NCI-H2171 treated with DMSO at 0.1 percent for 48 hours (cell line): Measurements from ENCODE around the gene RALGPS1.
A peak's percentile ranks its signal among the peaks of the same experiment; 100 is the strongest.

Experiments
- DNase-seq: peaks from one replicate; lab custom pipeline; 2025; lab: John Stamatoyannopoulos, UW

RALGPS1 gene

DNA sequence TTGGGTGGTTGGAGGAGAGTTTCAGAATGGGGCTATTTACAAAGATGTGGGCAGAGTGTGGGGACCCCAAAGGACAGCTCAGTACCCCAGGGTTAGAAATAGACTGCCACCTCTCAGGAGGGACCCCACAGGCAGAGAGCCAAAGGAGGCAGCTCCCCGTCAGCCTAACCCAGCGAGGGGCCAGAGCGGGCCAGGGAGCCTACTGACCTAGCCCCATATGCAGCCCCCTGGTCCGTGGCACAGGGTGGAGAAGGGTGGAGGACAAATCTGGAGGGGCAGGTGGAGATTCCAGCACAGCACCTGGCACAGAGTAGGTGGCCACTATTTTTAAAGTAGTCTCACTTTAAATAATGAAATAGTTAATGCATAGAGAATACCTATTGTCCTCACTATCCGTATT, 275.0 kb downstream of the RALGPS1 start:
- no peak for DNase-seq

DNA sequence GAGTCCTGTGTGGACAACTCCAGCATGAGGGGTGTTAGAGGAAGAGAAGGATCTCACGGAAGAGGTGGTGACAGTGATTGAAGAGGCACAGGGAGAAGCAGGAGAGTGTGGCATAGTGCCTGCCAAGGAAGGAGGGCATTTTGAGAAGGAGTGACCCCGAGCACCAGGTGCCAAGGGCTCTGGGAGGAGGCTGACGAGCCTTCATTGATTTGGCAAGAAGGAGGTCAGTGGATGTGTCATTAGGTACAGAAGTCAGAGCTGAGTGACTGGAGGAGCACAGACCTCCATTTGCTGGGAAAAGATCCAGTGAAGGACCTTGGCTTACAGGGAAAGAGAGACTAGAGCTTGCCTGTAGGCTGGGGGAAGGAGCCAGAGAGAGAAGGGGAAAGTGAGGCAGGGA, 278.2 kb downstream of the RALGPS1 start:
- no peak for DNase-seq

DNA sequence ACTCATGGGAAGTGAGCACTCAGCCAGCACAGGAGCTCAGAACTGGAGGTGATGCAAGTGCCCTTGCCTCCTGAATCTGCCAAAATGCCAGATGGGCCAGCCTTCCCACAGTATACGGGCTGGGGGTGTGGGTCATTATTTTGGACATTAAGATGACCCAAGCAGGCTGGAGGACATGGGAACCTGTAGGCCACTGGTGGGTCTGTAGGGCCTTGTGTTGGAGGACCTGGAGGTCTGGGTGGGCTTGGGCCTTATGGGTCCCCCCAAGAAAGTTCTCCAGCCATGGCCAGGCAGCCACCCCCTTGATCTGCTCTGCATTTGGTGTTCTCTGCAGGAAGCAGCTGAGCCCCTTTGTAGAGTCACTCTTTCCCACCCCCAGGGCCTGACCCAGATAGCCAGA, 278.9 kb downstream of the RALGPS1 start:
- DNase-seq, result no peak

DNA sequence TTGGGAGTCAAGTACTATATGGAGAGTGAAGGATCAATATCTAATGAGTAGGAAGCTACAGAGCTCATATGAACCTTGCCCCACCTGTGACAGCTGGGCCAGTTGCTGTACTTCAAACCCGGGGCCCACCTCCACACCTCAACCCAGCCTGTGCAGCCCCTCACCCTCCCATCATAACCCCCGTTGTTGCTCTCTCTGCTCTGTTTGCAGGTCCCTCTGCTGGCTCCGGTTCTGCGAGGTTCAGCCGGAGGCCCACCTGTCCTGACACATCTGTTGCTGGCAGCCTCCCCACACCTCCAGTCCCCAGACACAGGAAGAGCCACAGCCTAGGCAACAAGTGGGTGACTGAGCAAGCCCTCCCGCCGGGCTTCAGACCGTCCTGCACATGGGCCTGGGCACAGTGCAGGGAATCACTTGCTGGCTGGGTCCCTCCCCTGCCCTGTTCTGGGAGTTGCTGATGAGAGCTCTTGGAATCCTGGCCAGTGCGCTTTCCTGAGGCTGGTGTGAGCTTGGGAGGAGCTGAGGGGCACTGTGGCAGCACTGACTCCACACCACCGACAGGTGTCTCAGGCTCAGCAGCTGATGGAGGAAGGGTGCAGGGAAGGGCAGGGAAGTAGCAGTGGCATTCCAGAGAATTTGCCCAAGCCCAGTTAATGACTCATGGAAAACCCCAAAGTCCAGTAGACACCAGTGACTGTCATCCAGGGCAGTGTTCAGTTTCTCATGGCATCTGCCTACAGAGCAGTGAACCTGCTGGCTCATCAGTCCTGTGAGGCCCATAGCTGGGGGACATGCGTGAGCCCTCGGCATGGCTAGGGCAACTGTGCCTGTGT, 280.5 kb downstream of the RALGPS1 start:
- DNase-seq, result peak; percentile 29

DNA sequence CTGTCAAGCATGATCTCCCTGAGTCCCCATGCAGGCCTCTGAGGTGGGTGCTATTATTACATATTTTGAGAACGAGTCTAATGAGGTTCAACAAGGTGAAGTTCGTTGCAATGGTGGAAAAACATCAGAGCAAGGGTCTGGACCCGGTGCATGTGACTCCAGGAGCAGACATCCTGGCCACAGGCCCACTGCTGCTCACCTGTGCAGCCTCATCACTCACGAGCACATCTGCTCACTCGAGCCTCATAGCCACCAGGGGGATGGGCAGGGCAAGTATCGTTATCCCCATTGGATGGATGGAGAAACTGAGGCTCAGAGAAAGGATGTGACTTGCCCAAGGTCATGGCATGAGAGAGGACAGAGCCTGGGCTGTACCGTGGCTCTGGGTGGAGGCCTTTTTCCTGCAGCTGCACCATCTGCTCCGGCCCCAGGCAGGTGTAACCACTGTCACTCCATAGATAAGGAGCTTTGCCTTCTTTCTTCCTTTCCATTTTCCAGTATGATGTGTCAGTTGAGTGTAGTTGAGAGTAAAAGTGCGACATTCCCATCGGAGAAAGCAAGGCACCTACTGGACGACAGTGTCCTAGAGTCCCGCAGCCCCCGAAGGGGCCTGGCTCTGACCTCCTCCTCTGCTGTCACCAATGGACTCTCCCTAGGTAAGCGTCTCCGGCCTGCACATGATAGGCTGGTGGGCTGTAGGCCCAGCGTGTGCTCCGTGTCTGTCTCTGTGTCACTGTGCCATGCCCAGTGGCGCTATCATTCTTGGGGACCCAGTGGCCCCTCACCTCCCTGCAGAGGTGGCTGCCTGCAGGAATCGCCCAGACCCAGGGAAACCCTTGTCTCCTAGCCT, 281.6 kb downstream of the RALGPS1 start:
- no peak for DNase-seq

DNA sequence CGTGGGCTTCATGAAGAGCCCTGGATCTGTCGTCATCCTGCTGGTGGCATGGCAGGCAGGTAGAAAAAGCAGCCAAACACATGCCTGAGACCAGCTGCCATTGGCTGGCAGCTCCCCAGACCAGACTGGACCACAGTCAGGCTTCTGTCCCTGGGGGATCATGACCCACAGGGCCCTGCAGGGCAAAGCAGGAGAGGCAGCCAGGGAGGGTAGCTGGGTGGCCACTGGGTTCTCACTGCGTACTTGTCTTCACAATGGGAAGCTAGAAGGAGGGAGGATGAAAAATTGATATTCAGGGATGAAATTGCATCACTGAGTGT, 282.2 kb downstream of the RALGPS1 start:
- DNase-seq, result no peak

DNA sequence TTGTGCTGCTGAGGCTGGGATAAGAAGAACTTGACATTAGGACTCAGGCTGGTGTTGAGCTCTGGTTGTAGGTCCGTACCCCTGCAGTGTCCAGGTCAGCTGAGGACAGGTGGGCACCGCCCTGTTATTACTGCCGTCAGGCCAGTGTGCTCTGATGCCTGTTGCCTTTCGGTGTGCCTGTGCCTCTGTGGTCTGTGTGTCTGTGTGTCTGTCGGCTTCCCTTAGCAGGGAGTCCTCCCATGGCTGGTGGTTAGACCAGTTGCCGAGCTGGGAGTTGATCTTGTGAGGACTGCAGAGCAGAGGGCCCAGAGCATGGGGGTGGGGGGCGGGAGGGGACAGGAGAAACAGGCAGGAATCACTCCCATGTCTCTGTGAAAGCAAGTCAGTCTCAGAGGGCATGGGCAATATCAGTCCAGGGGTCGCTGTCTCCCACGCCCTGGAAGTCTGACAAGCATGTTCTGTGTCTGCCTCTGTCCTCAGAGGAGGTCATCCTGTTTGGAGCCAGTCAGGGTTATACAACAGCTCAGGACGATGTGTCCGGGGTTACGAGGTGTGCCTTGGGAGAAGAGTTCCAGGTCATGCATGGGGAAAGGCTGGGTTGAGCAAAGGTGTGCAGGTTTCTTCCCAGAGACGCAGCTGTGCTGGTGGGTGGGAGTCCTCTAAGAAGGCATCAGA, 282.7 kb downstream of the RALGPS1 start:
- DNase-seq, result no peak

DNA sequence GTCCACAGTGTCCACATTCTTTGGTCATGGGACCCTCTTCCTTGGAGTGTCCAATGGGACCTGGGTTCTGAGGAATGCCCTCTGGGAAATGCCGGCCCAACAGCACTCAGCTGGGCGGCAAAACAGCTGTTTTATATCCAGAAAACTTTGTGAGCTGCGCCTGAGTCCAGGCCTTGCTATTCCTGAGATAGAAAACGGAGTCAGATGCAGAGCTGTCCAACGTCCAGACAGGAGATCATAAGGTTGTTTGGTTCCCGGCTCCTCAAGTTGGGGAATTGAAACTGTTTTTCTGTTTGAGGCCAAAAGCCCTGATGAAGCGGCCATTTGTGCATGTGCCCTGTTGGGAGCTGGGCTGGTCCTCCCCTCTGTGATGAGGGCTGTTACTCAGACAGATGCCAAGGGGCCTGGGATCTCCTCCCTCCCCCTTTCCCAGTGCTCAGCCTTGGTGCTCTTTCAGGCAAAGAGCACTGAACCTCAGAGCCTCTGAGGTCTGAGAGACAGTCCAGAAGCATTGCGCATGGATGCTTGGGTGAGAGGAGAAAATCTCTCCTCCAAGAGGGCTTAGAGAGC, 283.4 kb downstream of the RALGPS1 start:
- DNase-seq, result no peak

DNA sequence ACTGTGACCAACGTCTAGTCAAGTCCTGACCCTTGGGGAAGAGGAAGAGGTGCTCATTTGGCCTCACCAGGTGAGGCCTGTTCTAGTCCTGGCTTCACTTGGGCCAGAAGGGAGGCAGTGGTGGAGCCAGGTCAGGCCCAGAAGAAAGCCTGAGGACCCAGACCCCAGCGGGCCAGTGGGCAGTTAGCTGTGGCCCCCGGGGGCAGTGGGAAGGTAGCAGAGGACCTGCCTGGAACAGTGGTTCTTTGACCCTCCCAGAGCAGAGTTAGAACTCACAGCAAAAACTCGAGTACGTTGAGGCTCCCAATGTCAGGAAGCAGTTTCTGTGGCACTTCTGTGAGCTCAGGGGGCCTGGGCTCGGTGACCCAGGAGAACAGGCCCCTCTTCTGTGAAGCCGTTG, 284.0 kb downstream of the RALGPS1 start:
- no peak for DNase-seq

DNA sequence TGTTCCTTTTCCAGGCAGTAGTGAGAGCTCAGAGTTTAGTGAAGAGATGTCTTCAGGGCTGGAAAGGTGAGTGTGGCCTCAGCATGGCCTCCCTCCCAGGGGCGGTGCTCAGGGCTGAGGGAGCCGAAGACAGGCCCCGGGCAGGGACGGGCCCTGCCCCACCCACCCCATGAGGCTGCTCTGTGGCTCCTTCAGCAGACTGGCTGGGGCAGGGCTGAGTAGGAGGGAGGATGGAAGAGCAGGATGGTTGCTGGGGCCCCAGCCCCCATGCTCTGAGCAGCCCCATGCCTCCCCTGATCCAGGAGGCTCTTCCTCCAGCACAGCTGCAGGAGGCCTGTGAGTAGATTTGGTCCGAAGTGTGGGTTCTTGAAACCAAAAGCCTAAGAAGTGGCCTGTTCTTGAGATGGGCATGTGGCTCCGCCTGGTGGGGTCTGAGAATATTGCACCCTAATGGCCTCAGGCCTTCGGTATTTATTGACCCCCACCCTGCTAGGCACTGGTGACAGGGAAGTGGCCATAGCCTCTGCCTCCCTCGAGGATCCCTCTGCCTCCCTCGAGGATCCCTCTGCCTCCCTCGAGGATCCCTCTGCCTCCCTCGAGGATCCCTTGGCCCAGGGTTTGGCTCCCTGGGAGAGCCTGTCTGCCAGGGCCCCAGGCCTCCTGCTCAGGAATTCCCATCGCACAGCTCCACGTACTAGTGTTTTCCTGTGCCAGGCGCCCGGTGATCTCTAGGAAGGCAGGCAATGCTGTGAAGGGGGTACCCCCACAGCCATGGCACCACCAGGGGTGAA, 284.6 kb downstream of the RALGPS1 start:
- DNase-seq, result peak; percentile 74

DNA sequence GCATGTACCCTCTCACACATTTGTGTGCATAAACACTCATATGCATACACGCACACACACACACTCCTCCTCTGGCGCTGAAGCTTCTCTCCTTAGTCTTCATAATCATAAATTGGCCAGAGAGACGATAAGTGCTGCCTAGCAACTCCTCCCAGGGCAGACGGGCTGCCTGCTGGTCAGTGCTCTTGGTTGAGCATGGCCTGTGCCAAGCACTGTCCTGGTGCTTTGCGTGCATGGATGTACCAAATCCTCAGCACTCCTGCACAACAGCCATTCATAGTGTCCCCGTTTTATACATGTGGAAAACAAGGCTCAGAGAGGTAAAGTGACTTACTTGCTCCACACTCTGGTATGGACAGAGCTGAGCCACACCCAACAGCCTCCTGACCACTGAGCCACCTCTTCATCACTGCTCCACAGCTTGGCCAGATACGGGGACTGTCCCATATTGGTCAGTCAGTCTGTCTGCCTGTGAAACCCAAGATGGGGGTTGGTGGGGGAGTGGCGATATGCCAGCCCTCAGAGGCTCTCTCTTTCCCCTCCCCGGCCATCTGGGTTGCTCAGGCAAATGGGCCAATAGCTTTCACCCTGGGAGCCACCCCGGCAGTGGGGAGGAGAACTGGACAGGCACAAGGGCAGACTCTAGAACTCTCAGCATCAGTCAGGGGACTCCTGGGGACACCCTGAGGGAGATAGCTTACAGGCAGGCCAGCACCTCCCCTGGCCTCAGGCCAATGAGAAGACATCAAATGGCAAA, 285.7 kb downstream of the RALGPS1 start:
- DNase-seq, result no peak

DNA sequence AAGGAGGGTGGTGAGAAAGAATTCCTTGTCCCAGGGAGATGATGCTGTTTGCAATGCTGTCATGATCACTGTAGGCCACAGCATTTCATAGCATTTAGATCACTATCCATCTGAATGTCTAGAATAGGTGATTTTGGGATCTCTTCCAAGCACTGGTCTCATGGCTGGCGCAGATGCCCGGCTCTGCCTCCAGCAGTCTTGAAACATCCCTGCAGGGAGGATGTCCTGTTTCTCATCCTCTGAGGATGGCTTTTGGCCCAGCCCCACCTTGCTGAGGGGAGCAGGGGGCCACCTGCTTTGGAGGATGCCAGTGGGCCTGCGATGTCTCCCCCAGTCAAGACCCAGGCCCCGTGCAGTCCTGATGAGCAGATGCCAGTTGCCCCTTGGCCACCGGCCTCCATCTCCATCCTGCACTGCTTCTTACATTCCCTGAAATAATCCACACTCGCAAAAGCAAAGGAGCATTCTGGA, 286.5 kb downstream of the RALGPS1 start:
- no peak for DNase-seq

DNA sequence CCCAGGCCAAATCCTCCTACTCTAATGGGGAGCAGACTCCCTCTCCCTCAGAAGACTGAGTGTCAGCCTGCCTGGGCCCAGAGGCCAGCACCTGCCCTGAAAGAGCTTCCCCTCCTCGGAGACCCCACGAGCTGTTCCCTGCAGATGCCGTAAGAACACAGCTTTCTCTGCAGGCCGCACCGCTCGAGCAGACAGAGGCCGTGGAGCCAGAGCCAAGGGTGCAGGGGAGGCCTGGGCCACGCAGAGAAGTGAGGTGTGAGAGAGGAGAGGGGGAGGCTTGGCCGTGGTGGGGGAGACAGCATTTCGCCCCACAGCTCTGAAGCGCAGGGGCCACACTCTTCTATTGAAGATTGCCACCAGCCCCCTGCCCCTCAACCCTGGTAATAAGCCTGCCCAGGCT, 287.1 kb downstream of the RALGPS1 start:
- DNase-seq, result no peak

DNA sequence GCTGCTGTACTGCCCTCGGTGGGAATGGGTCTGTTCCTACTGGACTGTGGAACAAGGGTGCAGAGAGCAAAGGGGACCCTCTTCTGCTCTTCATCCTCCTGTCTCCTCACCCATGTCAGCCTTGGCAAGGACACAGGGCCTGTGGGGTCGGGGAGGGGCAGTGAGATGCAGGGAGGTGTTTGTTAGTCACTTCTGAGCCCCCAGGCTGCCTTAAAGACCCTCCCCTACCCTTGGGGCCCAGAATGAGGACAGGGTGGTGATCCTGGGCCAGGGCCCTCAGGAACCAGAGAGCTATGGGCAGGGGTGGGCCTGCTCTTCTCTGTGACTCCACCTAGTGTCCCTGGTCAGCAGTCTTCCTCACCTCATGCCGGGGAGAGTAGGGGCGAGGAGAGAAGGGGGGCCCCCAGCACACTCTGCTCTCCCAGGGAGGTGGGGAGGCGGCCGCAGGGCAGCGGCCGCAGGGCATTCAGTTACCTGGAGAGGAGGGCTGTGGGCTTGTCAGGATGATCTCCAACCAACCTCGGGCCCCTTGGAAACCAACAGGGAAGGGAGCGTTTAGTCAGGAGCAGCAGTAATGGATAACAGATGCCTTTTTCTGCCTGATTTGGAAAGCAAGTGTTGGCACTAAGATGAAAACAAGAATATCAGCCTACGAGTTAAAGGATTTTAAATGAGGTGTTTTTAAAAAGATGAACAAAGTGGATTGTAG, 288.0 kb downstream of the RALGPS1 start:
- DNase-seq, result peak; percentile 46

DNA sequence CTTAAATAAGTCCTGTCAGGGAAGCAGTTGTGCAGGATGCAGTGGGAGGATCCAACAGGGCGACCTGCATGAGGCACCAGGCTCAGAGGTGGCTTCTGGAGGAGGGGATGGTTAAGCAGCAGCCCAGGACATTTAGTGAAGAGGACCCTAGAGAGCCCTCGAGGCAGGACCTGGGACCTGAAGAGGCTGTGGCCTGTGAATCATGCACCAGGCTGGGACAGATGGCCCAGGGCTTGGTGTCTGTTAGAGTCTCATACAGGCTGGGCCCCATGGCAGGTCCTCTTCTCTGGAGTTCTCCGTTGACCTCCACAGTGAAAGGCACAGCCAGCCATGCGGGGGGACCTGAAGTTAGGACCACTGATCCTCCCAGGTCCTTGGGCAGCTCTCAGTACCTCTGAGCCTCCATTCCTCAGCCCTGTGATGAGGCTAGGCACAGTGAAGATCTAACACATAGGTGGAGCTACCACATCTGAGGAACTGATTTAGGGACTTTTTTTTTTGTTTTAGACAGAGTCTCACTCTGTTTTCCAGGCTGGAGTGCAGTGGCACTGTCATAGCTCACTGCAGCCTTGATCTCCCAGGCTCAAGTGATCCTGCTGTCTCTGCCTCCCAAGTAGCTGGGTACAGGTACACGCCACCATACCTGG, 289.2 kb downstream of the RALGPS1 start:
- no peak for DNase-seq

DNA sequence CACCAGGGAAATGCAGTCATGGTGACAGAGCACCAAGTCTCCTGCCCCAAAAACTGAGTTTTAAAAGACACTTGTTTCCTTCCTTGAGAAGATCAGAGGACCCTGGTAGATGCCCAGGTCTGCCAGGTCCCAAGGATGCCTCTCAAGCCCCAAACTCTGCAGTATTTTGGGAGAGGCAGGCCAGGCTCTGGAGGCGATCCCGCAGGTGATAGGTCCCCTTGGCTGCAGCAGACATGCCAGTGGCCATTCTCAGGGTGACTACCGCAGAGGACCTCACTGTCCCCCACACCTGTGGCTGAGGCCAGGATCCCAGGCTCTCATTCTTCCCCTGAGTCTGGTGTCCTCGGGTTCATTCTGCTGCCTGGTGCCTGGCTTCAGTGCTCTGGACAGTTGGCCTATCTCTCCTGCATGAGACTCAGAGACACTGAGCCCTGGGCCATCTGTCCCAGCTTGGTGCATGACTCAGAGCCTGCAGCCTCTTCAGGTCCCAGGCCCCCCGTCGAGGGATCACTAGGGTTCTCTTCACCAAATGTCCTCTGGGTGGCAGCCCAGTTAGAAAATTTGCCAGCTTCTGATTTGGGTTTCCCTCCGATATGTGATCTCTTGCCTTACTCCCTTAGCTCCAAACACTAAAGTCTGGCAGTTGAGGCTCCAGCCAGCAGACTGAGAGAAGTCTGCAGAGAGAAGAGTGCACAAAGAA, 290.3 kb downstream of the RALGPS1 start:
- DNase-seq, result peak; percentile 75

DNA sequence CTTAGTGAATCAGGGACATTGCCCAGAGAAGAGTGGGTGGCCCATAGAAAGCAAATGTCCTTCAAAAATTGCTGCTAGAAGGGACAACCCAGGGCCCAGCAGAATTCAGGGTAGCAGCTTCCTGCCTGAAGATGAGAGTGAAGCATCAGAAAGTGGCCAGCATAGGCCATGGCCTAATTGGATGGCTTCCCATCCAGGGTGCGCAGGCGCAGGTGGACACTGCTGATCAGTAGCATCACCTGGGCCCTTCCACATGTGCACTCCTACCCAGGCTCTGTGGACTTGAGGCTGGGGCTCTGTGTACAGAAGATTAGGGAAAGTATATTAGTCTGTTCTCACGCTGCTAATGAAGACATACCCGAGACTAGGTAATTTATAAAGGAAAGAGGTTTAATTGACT, 291.4 kb downstream of the RALGPS1 start:
- no peak for DNase-seq

DNA sequence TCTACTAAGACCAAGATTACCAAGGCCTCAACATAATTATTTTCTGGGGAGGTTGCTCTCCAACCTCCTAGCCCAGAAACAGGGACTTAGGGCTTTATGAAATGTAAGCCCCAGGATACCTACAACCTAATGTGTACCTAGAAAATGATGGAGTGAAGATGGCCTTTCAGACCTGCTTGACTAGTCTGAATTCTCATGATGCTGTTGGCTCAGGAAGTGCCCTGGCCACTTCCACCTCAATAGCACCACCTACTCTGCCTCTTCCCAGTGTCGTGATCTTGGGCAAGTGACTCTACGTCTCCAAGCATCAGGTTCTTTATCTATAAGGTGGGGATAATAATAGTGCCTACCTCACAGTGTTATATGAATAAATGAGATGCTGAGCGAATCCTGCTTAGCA, 292.1 kb downstream of the RALGPS1 start:
- no peak for DNase-seq
